LNCaP clone FGC (cell line): ENCODE results near the gene ZNF184.

ENCODE experiments used
- DNase-seq: peaks from one replicate; pipeline ENCODE4 v3.0.0-alpha.2; 2011; ENCODE audit warnings: low read depth
- H3K4me3 ChIP-seq: 2 replicates; pipeline ENCODE4 v1.5.1; 2011; ENCODE audit warnings: mild to moderate bottlenecking, low read depth, low read length, control low read depth
- TF ChIP-seq, protein P1 (sequence below): IDR thresholded peaks from 2 replicates; pipeline ENCODE4 v1.5.1; 2012; ENCODE audit warnings: mild to moderate bottlenecking; ENCODE audit not compliant: control insufficient read depth, insufficient read depth; ENCODE audit errors: extremely low read depth

The ZNF184 gene

GRCh38 chr6:27471365-27472115 is 1.4 kb downstream of the ZNF184 start:
- TF ChIP-seq, protein P1, sequence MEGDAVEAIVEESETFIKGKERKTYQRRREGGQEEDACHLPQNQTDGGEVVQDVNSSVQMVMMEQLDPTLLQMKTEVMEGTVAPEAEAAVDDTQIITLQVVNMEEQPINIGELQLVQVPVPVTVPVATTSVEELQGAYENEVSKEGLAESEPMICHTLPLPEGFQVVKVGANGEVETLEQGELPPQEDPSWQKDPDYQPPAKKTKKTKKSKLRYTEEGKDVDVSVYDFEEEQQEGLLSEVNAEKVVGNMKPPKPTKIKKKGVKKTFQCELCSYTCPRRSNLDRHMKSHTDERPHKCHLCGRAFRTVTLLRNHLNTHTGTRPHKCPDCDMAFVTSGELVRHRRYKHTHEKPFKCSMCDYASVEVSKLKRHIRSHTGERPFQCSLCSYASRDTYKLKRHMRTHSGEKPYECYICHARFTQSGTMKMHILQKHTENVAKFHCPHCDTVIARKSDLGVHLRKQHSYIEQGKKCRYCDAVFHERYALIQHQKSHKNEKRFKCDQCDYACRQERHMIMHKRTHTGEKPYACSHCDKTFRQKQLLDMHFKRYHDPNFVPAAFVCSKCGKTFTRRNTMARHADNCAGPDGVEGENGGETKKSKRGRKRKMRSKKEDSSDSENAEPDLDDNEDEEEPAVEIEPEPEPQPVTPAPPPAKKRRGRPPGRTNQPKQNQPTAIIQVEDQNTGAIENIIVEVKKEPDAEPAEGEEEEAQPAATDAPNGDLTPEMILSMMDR: no peak
- DNase-seq: no peak
- peak overlapping the region; percentile 75 for H3K4me3 ChIP-seq

DNA sequence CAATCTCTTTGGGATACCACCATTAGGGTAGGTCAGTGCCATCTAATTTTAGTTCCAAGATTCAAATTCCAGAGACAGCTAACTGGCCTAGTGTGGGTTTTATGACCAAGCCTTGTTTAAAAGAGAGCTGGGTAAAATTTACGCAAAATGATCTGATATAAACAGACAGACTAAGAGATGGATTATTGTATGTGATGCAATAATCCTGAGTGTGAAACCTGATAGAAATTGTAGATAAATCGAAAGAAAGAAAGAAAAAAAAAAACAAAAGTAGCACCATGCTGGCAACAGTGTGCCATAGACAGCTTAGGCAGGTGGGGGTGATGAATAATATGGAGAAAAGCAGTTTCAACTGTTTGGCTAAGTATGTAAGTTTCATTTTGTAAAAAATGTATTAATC is 2.9 kb downstream of the ZNF184 start:
- no peak overlapping the region for H3K4me3 ChIP-seq
- TF ChIP-seq, protein P1: no peak
- no peak for DNase-seq

DNA sequence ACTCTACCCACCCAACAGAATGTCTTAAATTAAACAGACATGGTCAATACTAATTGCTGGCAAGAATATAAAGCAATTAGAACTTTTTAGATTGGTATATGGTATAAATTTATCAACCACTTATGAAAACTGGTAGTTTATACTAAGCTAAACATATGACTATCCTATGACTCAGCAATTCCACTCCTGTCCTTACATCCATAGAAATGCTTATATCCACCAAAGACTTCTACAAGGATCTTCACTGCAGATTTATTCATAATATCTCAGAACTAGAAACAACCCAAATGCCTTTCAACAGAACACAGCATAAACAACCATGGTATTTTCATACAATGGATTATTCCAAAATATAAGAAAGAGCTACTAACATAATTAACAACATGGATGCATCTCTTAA is 4.6 kb downstream of the ZNF184 start:
- DNase-seq: no peak
- TF ChIP-seq, protein P1: no peak
- H3K4me3 ChIP-seq: no peak overlapping the region

DNA sequence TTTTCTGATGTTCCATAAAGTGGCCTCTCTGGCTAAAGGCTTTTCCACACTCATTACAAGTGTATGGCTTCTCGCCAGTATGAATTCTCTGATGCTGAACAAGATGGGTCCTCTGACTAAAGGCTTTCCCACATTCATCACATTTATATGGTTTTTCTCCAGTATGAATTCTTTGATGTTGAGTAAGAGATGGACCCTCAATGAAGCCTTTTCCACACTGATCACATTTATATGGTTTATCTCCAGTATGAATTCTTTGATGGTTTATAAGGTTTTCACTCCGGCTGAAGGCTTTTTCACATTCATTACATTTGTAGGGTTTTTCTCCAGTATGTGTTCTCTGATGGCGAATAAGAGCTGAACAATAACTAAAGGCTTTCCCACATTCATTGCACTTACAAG is 20.4 kb downstream of the ZNF184 start:
- no peak for DNase-seq
- no peak overlapping the region for H3K4me3 ChIP-seq
- TF ChIP-seq, protein P1: no peak

- H3K4me3 ChIP-seq: no peak overlapping the region
- TF ChIP-seq, protein P1: no peak
- DNase-seq: no peak
Measured at GRCh38 chr6:27451660-27452390, 21.1 kb downstream of the ZNF184 start.

DNA sequence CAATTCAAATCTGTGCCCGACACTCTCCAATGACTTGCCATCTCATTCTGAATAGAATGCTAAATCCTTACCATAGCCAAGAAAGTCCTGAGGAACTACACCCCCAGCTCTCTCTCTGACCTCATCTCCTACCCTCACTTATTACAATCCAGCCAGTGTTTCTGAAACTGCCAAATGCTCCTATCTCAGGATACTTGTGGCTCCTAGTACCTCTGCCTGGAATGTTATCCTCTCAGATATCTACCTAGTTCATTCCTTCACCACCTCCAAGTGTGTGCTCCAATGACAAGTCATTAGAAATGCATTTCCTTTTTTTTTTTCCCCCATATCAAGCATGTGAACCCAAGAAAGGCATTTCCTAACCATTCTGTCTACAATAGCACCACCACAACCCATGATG is 24.4 kb downstream of the ZNF184 start:
- TF ChIP-seq, protein P1: no peak
- no peak overlapping the region for H3K4me3 ChIP-seq
- no peak for DNase-seq
